ENCODE results near the gene TRPV3.

Gene TRPV3

DNA sequence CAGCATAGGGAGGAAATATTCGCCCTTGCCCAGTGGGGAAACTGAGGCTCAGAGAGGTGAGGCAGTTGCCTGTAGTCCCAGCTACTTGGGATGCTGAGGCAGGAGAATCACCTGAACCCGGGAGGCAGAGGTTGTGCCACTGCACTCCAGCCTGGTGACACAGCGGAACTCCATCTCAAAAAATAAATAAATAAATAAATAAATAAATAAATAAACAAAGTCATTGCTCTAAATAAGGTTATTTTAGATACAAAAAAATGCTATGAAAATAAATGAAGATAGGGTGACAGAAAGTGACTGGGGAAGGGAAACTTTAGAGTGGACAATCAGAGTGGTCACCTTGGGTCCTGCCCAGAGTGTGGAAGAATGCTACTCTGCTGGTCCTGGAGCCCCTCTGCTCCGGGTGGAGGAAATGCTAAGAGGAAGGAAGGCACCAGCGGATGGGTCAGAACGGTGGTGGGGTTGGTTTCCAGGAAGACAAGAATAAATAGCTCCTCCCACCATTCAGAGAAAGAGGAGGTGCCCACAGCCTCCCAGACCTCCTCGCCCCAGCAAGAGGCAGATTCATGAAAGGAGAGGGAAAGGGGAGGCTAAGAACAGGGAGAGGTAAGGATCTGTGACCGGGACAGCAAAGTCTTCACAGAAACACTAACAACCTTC lies 17.6 kb downstream of the TRPV3 start (continued):
- TF ChIP-seq, protein P1, sequence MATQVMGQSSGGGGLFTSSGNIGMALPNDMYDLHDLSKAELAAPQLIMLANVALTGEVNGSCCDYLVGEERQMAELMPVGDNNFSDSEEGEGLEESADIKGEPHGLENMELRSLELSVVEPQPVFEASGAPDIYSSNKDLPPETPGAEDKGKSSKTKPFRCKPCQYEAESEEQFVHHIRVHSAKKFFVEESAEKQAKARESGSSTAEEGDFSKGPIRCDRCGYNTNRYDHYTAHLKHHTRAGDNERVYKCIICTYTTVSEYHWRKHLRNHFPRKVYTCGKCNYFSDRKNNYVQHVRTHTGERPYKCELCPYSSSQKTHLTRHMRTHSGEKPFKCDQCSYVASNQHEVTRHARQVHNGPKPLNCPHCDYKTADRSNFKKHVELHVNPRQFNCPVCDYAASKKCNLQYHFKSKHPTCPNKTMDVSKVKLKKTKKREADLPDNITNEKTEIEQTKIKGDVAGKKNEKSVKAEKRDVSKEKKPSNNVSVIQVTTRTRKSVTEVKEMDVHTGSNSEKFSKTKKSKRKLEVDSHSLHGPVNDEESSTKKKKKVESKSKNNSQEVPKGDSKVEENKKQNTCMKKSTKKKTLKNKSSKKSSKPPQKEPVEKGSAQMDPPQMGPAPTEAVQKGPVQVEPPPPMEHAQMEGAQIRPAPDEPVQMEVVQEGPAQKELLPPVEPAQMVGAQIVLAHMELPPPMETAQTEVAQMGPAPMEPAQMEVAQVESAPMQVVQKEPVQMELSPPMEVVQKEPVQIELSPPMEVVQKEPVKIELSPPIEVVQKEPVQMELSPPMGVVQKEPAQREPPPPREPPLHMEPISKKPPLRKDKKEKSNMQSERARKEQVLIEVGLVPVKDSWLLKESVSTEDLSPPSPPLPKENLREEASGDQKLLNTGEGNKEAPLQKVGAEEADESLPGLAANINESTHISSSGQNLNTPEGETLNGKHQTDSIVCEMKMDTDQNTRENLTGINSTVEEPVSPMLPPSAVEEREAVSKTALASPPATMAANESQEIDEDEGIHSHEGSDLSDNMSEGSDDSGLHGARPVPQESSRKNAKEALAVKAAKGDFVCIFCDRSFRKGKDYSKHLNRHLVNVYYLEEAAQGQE (tag by site-specific recombination; IDR thresholded peaks at IDR 0.05), result 0 out of 2 replicates have a peak, but pooled peaks have one; percentile 19
- TF ChIP-seq ZNF529 (tag by site-specific recombination; IDR thresholded peaks at IDR 0.05; ENCODE audit: insufficient replicate concordance), result no peak
- no peak for TF ChIP-seq ZNF155 (tag by site-specific recombination; IDR thresholded peaks at IDR 0.05)
- no peak for TF ChIP-seq ZNF132 (tag by site-specific recombination; IDR thresholded peaks at IDR 0.05; ENCODE audit: borderline replicate concordance)
- 0 out of 2 replicates have a peak, but pooled peaks have one; percentile 41 for TF ChIP-seq ZNF664 (tag by site-specific recombination; IDR thresholded peaks at IDR 0.05)
- TF ChIP-seq, protein P2, sequence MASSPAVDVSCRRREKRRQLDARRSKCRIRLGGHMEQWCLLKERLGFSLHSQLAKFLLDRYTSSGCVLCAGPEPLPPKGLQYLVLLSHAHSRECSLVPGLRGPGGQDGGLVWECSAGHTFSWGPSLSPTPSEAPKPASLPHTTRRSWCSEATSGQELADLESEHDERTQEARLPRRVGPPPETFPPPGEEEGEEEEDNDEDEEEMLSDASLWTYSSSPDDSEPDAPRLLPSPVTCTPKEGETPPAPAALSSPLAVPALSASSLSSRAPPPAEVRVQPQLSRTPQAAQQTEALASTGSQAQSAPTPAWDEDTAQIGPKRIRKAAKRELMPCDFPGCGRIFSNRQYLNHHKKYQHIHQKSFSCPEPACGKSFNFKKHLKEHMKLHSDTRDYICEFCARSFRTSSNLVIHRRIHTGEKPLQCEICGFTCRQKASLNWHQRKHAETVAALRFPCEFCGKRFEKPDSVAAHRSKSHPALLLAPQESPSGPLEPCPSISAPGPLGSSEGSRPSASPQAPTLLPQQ (tag by site-specific recombination; IDR thresholded peaks at IDR 0.05), result no peak
- TF ChIP-seq, protein P3, sequence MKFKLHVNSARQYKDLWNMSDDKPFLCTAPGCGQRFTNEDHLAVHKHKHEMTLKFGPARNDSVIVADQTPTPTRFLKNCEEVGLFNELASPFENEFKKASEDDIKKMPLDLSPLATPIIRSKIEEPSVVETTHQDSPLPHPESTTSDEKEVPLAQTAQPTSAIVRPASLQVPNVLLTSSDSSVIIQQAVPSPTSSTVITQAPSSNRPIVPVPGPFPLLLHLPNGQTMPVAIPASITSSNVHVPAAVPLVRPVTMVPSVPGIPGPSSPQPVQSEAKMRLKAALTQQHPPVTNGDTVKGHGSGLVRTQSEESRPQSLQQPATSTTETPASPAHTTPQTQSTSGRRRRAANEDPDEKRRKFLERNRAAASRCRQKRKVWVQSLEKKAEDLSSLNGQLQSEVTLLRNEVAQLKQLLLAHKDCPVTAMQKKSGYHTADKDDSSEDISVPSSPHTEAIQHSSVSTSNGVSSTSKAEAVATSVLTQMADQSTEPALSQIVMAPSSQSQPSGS (tag by site-specific recombination; IDR thresholded peaks at IDR 0.05; ENCODE audit: low read depth), result no peak
- TF ChIP-seq ZNF404 (tag by site-specific recombination; IDR thresholded peaks at IDR 0.05), result peak; percentile 40; the same call in 1 of the 2 replicates
- TF ChIP-seq, protein P4, sequence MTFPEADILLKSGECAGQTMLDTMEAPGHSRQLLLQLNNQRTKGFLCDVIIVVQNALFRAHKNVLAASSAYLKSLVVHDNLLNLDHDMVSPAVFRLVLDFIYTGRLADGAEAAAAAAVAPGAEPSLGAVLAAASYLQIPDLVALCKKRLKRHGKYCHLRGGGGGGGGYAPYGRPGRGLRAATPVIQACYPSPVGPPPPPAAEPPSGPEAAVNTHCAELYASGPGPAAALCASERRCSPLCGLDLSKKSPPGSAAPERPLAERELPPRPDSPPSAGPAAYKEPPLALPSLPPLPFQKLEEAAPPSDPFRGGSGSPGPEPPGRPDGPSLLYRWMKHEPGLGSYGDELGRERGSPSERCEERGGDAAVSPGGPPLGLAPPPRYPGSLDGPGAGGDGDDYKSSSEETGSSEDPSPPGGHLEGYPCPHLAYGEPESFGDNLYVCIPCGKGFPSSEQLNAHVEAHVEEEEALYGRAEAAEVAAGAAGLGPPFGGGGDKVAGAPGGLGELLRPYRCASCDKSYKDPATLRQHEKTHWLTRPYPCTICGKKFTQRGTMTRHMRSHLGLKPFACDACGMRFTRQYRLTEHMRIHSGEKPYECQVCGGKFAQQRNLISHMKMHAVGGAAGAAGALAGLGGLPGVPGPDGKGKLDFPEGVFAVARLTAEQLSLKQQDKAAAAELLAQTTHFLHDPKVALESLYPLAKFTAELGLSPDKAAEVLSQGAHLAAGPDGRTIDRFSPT (tag by site-specific recombination; IDR thresholded peaks at IDR 0.05), result no peak
- TF ChIP-seq ZNF555 (tag by site-specific recombination; conservative IDR thresholded peaks at IDR 0.05), result peak; percentile 19; the same call in 1 of the 2 replicates
- TF ChIP-seq, protein P5, sequence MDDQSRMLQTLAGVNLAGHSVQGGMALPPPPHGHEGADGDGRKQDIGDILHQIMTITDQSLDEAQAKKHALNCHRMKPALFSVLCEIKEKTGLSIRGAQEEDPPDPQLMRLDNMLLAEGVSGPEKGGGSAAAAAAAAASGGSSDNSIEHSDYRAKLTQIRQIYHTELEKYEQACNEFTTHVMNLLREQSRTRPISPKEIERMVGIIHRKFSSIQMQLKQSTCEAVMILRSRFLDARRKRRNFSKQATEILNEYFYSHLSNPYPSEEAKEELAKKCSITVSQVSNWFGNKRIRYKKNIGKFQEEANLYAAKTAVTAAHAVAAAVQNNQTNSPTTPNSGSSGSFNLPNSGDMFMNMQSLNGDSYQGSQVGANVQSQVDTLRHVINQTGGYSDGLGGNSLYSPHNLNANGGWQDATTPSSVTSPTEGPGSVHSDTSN (CRISPR knock-in tag; IDR thresholded peaks at IDR 0.05), result no peak
- TF ChIP-seq ZNF394 (tag by site-specific recombination; IDR thresholded peaks at IDR 0.05; ENCODE audit: borderline replicate concordance), result peak; percentile 86; the same call in 1 of the 2 replicates
- TF ChIP-seq, protein P6, sequence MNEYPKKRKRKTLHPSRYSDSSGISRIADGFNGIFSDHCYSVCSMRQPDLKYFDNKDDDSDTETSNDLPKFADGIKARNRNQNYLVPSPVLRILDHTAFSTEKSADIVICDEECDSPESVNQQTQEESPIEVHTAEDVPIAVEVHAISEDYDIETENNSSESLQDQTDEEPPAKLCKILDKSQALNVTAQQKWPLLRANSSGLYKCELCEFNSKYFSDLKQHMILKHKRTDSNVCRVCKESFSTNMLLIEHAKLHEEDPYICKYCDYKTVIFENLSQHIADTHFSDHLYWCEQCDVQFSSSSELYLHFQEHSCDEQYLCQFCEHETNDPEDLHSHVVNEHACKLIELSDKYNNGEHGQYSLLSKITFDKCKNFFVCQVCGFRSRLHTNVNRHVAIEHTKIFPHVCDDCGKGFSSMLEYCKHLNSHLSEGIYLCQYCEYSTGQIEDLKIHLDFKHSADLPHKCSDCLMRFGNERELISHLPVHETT (tag by site-specific recombination; IDR thresholded peaks at IDR 0.05), result no peak
- TF ChIP-seq ZNF140 (tag by site-specific recombination; IDR thresholded peaks at IDR 0.05), result peak; percentile 44; the same call in 1 of the 2 replicates
- TF ChIP-seq, protein P7, sequence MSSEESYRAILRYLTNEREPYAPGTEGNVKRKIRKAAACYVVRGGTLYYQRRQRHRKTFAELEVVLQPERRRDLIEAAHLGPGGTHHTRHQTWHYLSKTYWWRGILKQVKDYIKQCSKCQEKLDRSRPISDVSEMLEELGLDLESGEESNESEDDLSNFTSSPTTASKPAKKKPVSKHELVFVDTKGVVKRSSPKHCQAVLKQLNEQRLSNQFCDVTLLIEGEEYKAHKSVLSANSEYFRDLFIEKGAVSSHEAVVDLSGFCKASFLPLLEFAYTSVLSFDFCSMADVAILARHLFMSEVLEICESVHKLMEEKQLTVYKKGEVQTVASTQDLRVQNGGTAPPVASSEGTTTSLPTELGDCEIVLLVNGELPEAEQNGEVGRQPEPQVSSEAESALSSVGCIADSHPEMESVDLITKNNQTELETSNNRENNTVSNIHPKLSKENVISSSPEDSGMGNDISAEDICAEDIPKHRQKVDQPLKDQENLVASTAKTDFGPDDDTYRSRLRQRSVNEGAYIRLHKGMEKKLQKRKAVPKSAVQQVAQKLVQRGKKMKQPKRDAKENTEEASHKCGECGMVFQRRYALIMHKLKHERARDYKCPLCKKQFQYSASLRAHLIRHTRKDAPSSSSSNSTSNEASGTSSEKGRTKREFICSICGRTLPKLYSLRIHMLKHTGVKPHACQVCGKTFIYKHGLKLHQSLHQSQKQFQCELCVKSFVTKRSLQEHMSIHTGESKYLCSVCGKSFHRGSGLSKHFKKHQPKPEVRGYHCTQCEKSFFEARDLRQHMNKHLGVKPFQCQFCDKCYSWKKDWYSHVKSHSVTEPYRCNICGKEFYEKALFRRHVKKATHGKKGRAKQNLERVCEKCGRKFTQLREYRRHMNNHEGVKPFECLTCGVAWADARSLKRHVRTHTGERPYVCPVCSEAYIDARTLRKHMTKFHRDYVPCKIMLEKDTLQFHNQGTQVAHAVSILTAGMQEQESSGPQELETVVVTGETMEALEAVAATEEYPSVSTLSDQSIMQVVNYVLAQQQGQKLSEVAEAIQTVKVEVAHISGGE (tag by site-specific recombination; conservative IDR thresholded peaks at IDR 0.05; ENCODE audit: low read depth), result peak; percentile 40; the same call in 1 of the 2 replicates
- TF ChIP-seq ZNF654 (tag by site-specific recombination; IDR thresholded peaks at IDR 0.05; ENCODE audit: low read depth), result peak; percentile 15; the same call in 1 of the 2 replicates
- no peak for TF ChIP-seq ZNF211 (tag by site-specific recombination; IDR thresholded peaks at IDR 0.05; ENCODE audit: low read depth)
- peak; percentile 52 for TF ChIP-seq ZNF426 (tag by site-specific recombination; IDR thresholded peaks at IDR 0.05)
- no peak for TF ChIP-seq ZNF626 (tag by site-specific recombination; IDR thresholded peaks at IDR 0.05)
- TF ChIP-seq BCL11A (tag by site-specific recombination; IDR thresholded peaks at IDR 0.05; ENCODE audit: low read depth), result no peak
- TF ChIP-seq ZNF548 (tag by site-specific recombination; IDR thresholded peaks at IDR 0.05), result no peak
- TF ChIP-seq ZNF623 (tag by site-specific recombination; IDR thresholded peaks at IDR 0.05), result peak; percentile 54; the same call in 1 of the 2 replicates
- TF ChIP-seq ZNF600 (tag by site-specific recombination; IDR thresholded peaks at IDR 0.05), result no peak

Data from HEK293 (cell line).